Nucleus accumbens (tissue), 56 donors: ENCODE data around the gene DMBX1.
A peak's percentile ranks its signal among the peaks of the same experiment; 100 is the strongest.

Experiments
- DNase-seq, 56 donors: peaks; one replicate each; lab custom pipeline; 2025; lab: John Stamatoyannopoulos, UW

Gene DMBX1

DNA sequence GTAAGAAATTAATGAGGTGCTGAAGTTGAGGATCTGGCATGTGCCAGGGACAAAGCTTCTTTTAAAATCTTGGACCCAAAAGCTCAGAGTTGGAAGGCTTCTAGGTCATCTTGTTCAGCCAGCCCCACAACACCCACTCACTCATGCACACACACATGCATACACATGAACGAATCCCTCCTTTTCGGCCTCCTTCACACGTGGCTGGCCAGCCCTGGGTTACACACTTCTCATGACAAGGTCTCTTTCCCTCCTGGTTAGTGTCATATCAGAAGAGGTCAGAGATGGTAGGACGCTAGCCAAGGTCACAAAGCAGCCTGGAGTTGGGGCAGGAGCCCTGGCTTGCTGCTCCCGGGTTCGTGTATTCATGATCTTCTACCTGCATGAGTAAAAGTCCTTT is 6.9 kb downstream of the DMBX1 start:
- no peak for DNase-seq

GRCh38 chr1:46497020-46497419 is 7.4 kb downstream of the DMBX1 start:
- no peak for DNase-seq

- no peak for DNase-seq
These were observed 8.0 kb downstream of the DMBX1 start for GRCh38 chr1:46497665-46498064.

DNA sequence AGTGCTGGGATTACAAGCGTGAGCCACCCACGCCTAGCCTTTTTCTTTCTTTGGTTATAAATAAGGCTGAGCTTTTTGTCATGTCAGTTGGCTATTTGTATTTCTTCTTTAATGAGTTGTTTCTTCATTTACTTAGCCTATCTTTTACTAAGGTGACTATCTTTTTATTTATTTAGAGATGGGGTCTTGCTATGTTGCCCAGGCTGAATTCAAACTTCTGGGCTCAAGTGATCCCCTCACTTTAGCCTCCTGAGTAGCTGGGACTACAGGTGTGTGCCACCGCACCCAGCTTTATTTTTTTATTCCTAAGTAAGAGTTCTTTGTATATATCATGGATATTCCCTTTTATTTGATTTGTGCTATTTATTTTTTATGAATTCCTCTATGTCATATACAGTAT is 11.9 kb downstream of the DMBX1 start:
- no peak for DNase-seq

- DNase-seq, result no peak
These were observed 13.8 kb downstream of the DMBX1 start for GRCh38 chr1:46503421-46503820.

DNA sequence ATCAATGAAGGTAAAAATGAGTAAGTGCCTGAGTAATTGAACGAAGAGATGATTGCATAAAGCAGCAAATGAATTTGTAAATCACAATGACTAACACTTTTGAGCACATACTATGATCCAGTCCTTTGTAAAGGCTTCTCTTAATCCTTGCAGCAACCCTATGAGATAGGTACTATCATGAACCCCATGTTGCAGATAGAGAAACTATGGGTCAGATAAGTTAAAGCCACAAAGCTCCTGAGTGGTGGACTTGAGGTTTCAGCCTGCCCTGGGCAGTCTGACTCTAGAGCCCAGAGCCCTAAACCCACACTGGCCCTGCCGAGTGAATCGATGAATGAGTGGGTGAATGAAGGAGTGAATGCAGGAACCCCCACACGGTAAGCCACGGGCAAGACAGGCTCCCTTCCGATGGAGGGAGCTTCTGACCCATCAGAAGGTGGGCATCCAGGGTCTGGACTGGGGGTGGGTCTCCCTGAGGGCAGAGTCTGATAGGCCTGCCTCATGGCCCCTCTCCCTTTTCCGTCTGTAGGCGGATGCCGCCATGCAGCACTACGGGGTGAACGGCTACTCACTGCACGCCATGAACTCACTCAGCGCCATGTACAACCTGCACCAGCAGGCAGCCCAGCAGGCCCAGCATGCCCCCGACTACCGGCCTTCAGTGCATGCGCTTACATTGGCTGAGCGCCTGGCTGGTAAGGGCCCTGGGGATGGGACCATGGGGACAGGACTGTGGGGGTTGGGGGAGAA is 17.0 kb downstream of the DMBX1 start:
- DNase-seq, result no peak

GRCh38 chr1:46508757-46509156 is 19.1 kb downstream of the DMBX1 start:
- DNase-seq, result no peak

- no peak for DNase-seq
These were observed 20.8 kb downstream of the DMBX1 start for GRCh38 chr1:46510341-46510997.

DNA sequence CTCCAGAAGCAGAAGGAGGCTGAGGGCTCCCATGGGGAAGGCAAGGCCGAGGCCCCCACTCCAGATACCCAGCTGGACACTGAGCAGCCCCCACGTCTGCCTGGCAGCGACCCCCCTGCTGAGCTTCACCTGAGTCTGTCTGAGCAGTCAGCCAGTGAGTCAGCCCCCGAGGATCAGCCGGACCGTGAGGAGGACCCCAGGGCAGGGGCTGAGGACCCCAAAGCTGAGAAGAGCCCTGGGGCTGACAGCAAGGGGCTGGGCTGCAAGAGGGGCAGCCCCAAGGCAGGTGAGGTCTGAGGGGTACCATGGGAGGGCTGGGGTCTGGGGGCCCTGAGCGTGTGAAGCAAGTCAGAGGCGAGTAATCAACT is 21.3 kb downstream of the DMBX1 start:
- DNase-seq, result no peak

- DNase-seq, result no peak
These were observed 22.6 kb downstream of the DMBX1 start for GRCh38 chr1:46512135-46512791.

GRCh38 chr1:46512792-46513190 is 23.2 kb downstream of the DMBX1 start:
- DNase-seq, result no peak

DNA sequence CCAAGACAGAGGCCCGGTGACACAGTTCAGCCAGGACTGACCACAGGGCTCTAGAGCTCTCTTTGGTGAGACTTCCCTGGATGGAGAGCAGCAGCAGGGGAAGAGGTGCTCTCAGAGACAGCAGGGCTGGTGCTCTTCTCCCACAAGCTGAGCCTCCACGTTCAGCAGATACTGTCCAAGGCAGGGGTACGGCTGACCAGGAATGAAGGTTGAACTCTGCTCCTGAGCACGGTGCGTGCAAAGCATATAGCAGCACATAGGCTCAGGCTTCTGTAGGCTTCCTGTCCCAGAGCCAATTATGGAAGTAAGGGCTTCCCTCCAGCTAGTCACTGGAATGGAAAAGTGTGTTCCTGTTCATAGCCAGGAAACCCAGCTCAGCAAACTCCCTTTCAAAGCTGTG is 23.9 kb downstream of the DMBX1 start:
- DNase-seq, result no peak

GRCh38 chr1:46515576-46515975 is 25.9 kb downstream of the DMBX1 start:
- no peak for DNase-seq

DNA sequence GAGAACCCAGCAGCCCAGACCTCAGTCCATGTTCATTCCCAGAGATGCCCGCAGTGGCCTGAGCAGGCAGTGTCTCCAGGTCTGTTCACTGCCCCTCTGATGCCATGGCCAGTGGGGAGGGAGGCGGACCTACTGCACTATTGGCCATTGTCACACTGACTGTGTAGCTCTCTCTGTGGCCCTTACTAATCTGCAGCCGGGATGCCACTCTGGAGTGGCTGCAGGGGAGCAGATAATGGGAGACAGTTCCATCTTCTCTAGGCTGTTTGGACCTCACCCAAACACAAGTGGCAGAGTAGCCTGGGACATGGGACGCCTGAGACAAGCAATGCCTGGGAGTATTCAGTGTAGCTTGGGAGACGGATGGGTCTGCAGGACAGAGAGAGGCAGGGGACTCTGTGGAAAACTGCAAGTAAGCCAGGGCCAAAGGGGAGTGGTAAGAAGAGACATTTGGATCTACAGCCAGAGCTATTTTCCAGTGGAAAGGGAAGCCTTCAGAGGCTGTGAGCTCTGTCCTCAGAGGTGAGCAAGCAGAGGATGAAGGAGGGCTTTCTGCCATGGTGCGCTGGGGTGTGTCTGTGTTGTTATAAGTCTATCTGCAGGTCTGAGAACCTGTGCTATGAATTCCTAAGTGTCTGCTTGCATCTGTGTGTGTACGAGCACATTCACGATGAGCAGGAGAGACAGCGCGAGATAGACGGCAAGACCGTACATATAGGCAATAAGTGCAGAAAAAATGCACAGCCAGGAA is 26.7 kb downstream of the DMBX1 start:
- DNase-seq, result no peak

DNA sequence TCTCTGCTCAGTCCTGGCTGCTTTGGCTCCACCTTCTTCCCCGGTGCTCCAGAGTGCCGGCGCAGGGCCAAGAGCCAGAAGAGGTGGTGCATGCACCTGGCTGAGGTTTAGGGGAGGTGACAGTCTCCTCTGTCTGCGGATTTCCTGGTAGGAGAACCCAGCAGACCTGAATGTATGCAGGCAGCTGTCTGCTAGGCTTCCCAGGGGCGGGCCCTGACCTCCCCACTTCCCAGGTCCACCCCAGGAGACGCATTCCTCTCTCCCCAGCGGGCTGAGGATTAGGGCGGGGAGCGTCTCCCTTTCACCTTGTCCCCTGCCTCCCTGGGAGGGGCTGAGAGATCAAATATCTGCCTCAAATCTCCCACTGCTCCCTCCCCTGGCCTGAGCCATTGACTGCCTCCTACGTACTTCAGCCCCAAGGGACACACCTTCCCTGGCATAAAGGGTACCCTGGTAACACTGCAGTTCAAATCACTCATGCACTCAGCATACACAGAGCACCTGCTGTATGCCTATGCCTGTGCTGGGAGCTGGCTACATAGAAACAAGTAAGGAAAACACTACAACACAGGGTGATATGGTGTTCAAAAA is 27.5 kb downstream of the DMBX1 start:
- no peak for DNase-seq

DNA sequence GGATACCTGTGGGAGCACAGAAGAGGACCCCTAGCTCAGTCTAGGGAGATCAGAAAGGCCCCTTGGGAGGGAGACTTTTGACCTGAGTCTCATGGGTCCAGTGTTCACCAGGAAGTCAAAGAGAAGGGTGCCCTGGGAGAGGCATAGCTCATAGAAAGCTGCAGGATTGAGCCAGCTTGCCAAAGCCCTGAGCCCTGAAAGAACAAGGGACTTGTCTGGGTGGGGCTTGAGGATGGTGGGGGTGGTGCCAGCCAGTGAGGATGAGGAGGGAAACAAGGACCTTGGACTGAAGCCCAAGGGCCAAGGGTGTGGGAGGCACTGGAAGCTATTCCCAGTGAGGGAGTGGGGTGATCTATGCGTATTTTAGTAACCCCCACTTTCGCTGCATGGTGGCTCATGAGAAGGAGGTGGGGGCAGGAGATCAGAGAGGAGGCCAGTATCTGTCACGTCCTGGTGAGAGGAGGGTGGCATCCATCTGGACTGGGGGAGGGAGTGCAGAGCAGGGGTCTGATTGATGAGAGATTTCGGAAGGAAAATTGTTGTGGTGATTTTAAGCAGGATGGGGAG is 28.4 kb downstream of the DMBX1 start:
- no peak for DNase-seq

- DNase-seq, result no peak
These were observed 29.6 kb downstream of the DMBX1 start for GRCh38 chr1:46519209-46519608.

DNA sequence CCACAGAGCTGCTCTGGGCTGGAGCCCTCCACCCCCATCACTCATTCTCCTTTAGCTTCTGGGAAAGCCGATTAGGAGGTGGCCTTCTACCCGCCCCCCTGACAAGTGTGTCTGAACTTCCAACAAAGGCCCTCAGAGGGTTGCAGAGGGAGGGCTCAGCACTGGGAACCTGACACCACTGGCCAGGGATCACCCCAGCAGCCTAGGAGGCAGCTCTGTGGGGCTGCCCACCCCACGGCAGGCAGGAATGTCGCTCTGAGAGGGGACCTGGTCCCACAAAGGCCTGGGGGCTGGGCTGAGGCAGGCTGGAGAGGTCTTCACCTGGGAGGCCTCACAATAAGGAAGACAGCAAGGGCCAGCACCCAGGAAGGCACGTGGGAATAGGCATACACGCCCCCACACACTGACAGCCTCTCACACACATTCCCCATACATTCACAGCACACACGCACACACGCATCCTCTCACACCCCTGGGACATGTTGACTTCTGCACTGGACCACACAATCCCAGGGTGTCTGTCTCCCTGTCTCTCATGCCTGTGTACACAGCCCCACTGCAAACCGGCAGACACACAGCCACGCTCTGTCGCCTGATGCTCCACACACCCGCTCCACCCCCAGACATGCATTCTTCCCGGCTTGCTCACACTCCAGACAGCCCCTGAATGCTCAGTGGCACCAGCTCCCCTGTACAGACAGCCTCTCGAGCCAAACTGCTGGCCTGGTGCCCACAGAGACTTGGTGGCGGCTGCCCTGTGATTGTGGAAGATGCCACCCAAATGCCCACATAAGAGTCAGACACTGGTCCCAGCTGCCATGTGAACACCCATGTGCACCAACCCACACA is 30.7 kb downstream of the DMBX1 start:
- peak in 2 of 56 donors; percentile 15 to 32 for DNase-seq

- DNase-seq, result no peak
These were observed 31.8 kb downstream of the DMBX1 start for GRCh38 chr1:46521414-46521813.
